K562 (cell line): ENCODE measurements around the gene MTMR3. TPM values are rescaled to one million over a fixed set of nuclear protein-coding genes. Genes with fewer than 3 reads are reported as not detected.
"Not testable (repeated sequence)": the region's sequence is repeated elsewhere in the genome, so short reads cannot be mapped to it uniquely, and the experiment has no call there.

Source experiments
- ATAC-seq: fragments of 200-7000 bp; cut with Tn5 transposase; 3 replicates; pipeline ENCODE4 v1.9.1; 2020; ENCODE audit warnings: moderate library complexity
- BruUV-seq: library from RNA; stranded (reverse); fragments of 400-500 nt; replicated peaks from 2 replicates; lab custom pipeline; 2021; lab: Mats Ljungman, UMichigan
- CTCF ChIA-PET: fragments of 300-600 bp; formaldehyde crosslinking; extraction: SDS; loops from one replicate; lab custom pipeline; 2021; ENCODE audit warnings: low intra/inter-chr PET ratio; lab: Yijun Ruan, JAX
- POLR2A ChIA-PET: fragments of 300-600, 350-650 bp; sonication (Branson Sonifier 250); formaldehyde crosslinking; extraction: SDS; loops from one replicate; lab custom pipeline; 2021; ENCODE audit warnings: antibody characterized with exemption, inconsistent platforms; lab: Yijun Ruan, JAX
- DNase-seq, 4 experiments: peaks; one replicate each; pipeline versions ENCODE4 v3.0.0 to v3.0.0-alpha.2; 2011 to 2018; ENCODE audit warnings: low spot score in 3 of 4, mixed read lengths in 3 of 4; ENCODE audit errors: extremely low read depth in 1 of 4
- FAIRE-seq: peaks from 2 replicates; lab custom pipeline; 2011; peaks lifted over from hg19 to GRCh38; lab: Jason Lieb, UNC
- H2AFZ ChIP-seq: 2 replicates; pipeline ENCODE4 v1.6.0; 2011; ENCODE audit warnings: low read depth, low read length, control low read depth, inconsistent platforms
- H3K27ac ChIP-seq: fragments of 200-600 bp; 3 replicates; pipeline ENCODE4 v1.8.0; 2011; ENCODE audit warnings: low read depth, mild to moderate bottlenecking, control low read depth, inconsistent platforms, low read length, moderate library complexity, mixed read lengths; ENCODE audit errors: extremely low read depth
- H3K27me3 ChIP-seq, 2 experiments: fragments of 300-600 bp in 1 of 2; 2 replicates in 1 of 2; 3 replicates in 1 of 2; pipeline versions ENCODE4 v1.6.0 to v1.8.0; 2011; ENCODE audit warnings: inconsistent platforms in 2 of 2, low read length in 2 of 2, mild to moderate bottlenecking in 1 of 2, mixed read lengths in 1 of 2, moderate library complexity in 1 of 2; ENCODE audit not compliant: control insufficient read depth in 2 of 2, insufficient read depth in 2 of 2
- H3K36me3 ChIP-seq: fragments of 300-600 bp; 3 replicates; pipeline ENCODE4 v1.8.0; 2011; ENCODE audit warnings: mild to moderate bottlenecking, low read length, inconsistent platforms; ENCODE audit not compliant: control insufficient read depth, insufficient read depth
- H3K4me1 ChIP-seq, 2 experiments: fragments of 200-600 bp in 1 of 2; replicated peaks in 1 of 2; 2 replicates in 1 of 2; 3 replicates in 1 of 2; pipeline versions ENCODE4 v1.5.1 to v1.8.0; 2011; ENCODE audit warnings: inconsistent platforms in 2 of 2, low read length in 2 of 2, mild to moderate bottlenecking in 1 of 2, mixed read lengths in 1 of 2, moderate library complexity in 1 of 2; ENCODE audit not compliant: control insufficient read depth in 2 of 2, insufficient read depth in 2 of 2
- H3K4me2 ChIP-seq: 2 replicates; pipeline ENCODE4 v1.6.1; 2011; ENCODE audit warnings: low read length, control low read depth, inconsistent platforms, mixed read lengths; ENCODE audit not compliant: insufficient read depth
- H3K4me3 ChIP-seq: fragments of 200-600 bp; sonication (generic), shearing (Covaris generic); 2 replicates; pipeline ENCODE4 v1.5.1; 2016; ENCODE audit warnings: control low read depth, inconsistent platforms
- H3K79me2 ChIP-seq: fragments of 200-600 bp; 3 replicates; pipeline ENCODE4 v1.8.0; 2011; ENCODE audit warnings: low read length, inconsistent platforms; ENCODE audit not compliant: control insufficient read depth, insufficient read depth
- H3K9ac ChIP-seq, 2 experiments: 2 replicates each; pipeline versions ENCODE4 v1.6.0 to v1.6.1; 2011; ENCODE audit warnings: low read depth in 2 of 2, low read length in 2 of 2, control low read depth in 1 of 2, inconsistent platforms in 1 of 2, mild to moderate bottlenecking in 1 of 2, mixed read lengths in 1 of 2; ENCODE audit not compliant: insufficient read depth in 1 of 2
- H3K9me1 ChIP-seq: one replicate; pipeline ENCODE4 v1.6.0; 2011; ENCODE audit warnings: inconsistent platforms, mild to moderate bottlenecking, low read length, moderate library complexity; ENCODE audit not compliant: control insufficient read depth, insufficient read depth
- H3K9me3 ChIP-seq: replicated peaks from 2 replicates; pipeline ENCODE4 v1.5.1; 2011; ENCODE audit warnings: low read depth, low read length, inconsistent platforms; ENCODE audit not compliant: control insufficient read depth, insufficient read depth
- H4K20me1 ChIP-seq: replicated peaks from 2 replicates; pipeline ENCODE4 v1.6.1; 2011; ENCODE audit warnings: low read length, inconsistent platforms, mixed read lengths; ENCODE audit not compliant: control insufficient read depth, insufficient read depth
- BMI1 ChIP-seq: fragments of 150-350 bp; IDR thresholded peaks from 2 replicates; pipeline ENCODE4 v1.6.1; 2014; ENCODE audit warnings: low read length
- E2F3 ChIP-seq: fragments of 250-450 bp; sonication (Bioruptor Pico); IDR thresholded peaks from 2 replicates; pipeline ENCODE4 v1.4.0; 2020; ENCODE audit warnings: mild to moderate bottlenecking
- GABPB1 ChIP-seq: sonication (generic); formaldehyde crosslinking; IDR thresholded peaks from 2 replicates; pipeline ENCODE4 v1.8.0; 2022; ENCODE audit warnings: mild to moderate bottlenecking, missing genetic modification reagents
- HMBOX1 ChIP-seq: sonication (generic); IDR thresholded peaks from 2 replicates; pipeline ENCODE4 v1.6.1; 2016
- ILK ChIP-seq: fragments of 450-650 bp; IDR thresholded peaks from 2 replicates; pipeline ENCODE4 v1.6.1; 2016; ENCODE audit warnings: missing genetic modification characterization, low read depth, mild to moderate bottlenecking, missing compliant biosample characterization, moderate library complexity, borderline replicate concordance
- MYNN ChIP-seq, 2 experiments: sonication (generic); formaldehyde crosslinking in 1 of 2; IDR thresholded peaks; 2 replicates each; pipeline versions ENCODE4 v1.5.0 to v1.6.1; 2016 to 2020; ENCODE audit warnings: antibody characterized with exemption in 1 of 2, missing genetic modification reagents in 1 of 2
- NELFE ChIP-seq: IDR thresholded peaks from 2 replicates; pipeline ENCODE4 v1.6.1; 2011; ENCODE audit warnings: mild to moderate bottlenecking; ENCODE audit not compliant: insufficient read depth, insufficient read length
- ZBTB12 ChIP-seq: fragments of 250-450 bp; sonication (Bioruptor Pico); IDR thresholded peaks from 2 replicates; pipeline ENCODE4 v1.4.0; 2020
- WGBS: fragments of 100-300 bp; shearing (Covaris generic); methylation state at CpG from one replicate; pipeline ENCODE4 v1.1.6; 2016; ENCODE audit warnings: low coverage, mixed read lengths; ENCODE audit not compliant: insufficient coverage; ENCODE audit errors: missing lambda C conversion rate; 5-methylcytosine and 5-hydroxymethylcytosine counted together
- in situ Hi-C: fragments of 300-500 bp; cut with MboI; formaldehyde crosslinking; loops from 4 replicates; pipeline ENCODE4 v1.15.0; 2018; ENCODE audit warnings: inconsistent platforms, mixed read lengths
- intact Hi-C: fragments of 100-400 bp; cut with micrococcal nuclease; formaldehyde crosslinking; loops from 2 replicates; pipeline ENCODE4 v1.14.2; 2022
- polyA plus RNA-seq, 8 experiments: library from polyadenylated mRNA; depleted of rRNA in 4 of 8; stranded (reverse) in 5 of 8; unstranded in 3 of 8; fragments of >200 nt; fragmentation: Nextera tagmentation in 2 of 8; fragmentation: Illumina TruSeq in 1 of 8; extraction: Ambion mirVana in 2 of 8; extraction: Trizol in 1 of 8; gene quantifications; 2 replicates each; pipeline versions ENCODE4 v1.2.1 to v1.2.3, GENCODE V29; 2011 to 2014; ENCODE audit warnings: inconsistent platforms in 1 of 8, missing spikeins in 1 of 8
- total RNA-seq, 7 experiments: library from RNA; depleted of rRNA in 6 of 7; stranded (reverse); fragments of >200 nt in 6 of 7; fragmentation: Illumina TruSeq in 2 of 7; extraction: Trizol in 2 of 7; gene quantifications; 2 replicates each; pipeline versions ENCODE4 v1.2.1 to v1.2.3, GENCODE V29; 2011 to 2021; ENCODE audit warnings: low replicate concordance in 1 of 7

Gene MTMR3
- total and polyA plus RNA-seq, 9 of the 15 experiments (the other 6 are each of a cell fraction or from before 2014, with no cell fraction given) = 1.6 to 13.7 (median 7.9) TPM

- no peak for TF ChIP-seq ZBTB12 (CRISPR knock-in tag)
- TF ChIP-seq NELFE = no peak
- no peak for TF ChIP-seq BMI1
- TF ChIP-seq ILK = no peak
- TF ChIP-seq GABPB1 = no peak
- TF ChIP-seq HMBOX1 = no peak
- TF ChIP-seq MYNN (IDR thresholded peaks at IDR 0.05) = no peak
- no peak for TF ChIP-seq MYNN (CRISPR knock-in tag; IDR thresholded peaks at IDR 0.05)
- TF ChIP-seq E2F3 (CRISPR knock-in tag) = no peak
Observed at GRCh38 chr22:30057375-30057774, 174.4 kb downstream of the MTMR3 start (continued).

- H3K4me3 ChIP-seq, H2AFZ ChIP-seq, ATAC-seq, H3K27me3 ChIP-seq, H4K20me1 ChIP-seq, FAIRE-seq, BruUV-seq, H3K9ac ChIP-seq, H3K27ac ChIP-seq, H3K4me1 ChIP-seq, H3K36me3 ChIP-seq, intact Hi-C loops, H3K9me3 ChIP-seq, in situ Hi-C loops, CTCF ChIA-PET, H3K79me2 ChIP-seq, DNase-seq, H3K9me1 ChIP-seq, H3K4me2 ChIP-seq, POLR2A ChIA-PET: not testable (repeated sequence)
- WGBS = 0% methylated on average over 1 of the region's 22 CpGs
Observed at GRCh38 chr22:30059346-30060020, 176.5 kb downstream of the MTMR3 start.

GRCh38 chr22:30061094-30061493, 178.1 kb downstream of the MTMR3 start:
- H3K4me3 ChIP-seq, H3K9me1 ChIP-seq, H3K9me3 ChIP-seq, DNase-seq, H3K27ac ChIP-seq, ATAC-seq, H4K20me1 ChIP-seq, POLR2A ChIA-PET, H3K9ac ChIP-seq, in situ Hi-C loops, H3K36me3 ChIP-seq, H3K4me1 ChIP-seq, intact Hi-C loops, BruUV-seq, FAIRE-seq, H3K79me2 ChIP-seq, H2AFZ ChIP-seq, H3K27me3 ChIP-seq, CTCF ChIA-PET, H3K4me2 ChIP-seq: not testable (repeated sequence)
- 28% methylated on average over 2 of the region's 6 CpGs for WGBS
